GM19240 (cell line): Measurements from ENCODE around the gene TNFRSF19.

Experiments used
- DNase-seq: peaks from one replicate; pipeline ENCODE4 v3.0.0; 2011; ENCODE audit warnings: low spot score; ENCODE audit not compliant: insufficient read length

The TNFRSF19 gene

GRCh38 chr13:23714672-23715071 is 144.5 kb downstream of the TNFRSF19 start:
- DNase-seq: no peak

- DNase-seq: no peak
These were observed 145.0 kb downstream of the TNFRSF19 start for GRCh38 chr13:23715092-23715761.

GRCh38 chr13:23715762-23716235 is 145.6 kb downstream of the TNFRSF19 start:
- no peak for DNase-seq

- no peak for DNase-seq
These were observed 146.2 kb downstream of the TNFRSF19 start for GRCh38 chr13:23716401-23716800.

GRCh38 chr13:23718996-23719395 is 148.8 kb downstream of the TNFRSF19 start:
- no peak for DNase-seq

GRCh38 chr13:23722726-23723453 is 152.7 kb downstream of the TNFRSF19 start:
- DNase-seq: no peak

GRCh38 chr13:23723471-23723870 is 153.3 kb downstream of the TNFRSF19 start:
- no peak for DNase-seq

GRCh38 chr13:23724196-23724970 is 154.2 kb downstream of the TNFRSF19 start:
- DNase-seq: no peak
